Myocyte (in vitro differentiated cells): Measurements from ENCODE around the gene MCM10. TPM values are rescaled to one million over a fixed set of nuclear protein-coding genes. Genes with fewer than 3 reads are reported as not detected.
"Not testable (repeated sequence)": the region's sequence is repeated elsewhere in the genome, so short reads cannot be mapped to it uniquely, and the experiment has no call there.

Experiments
- DNase-seq: peaks from one replicate; pipeline ENCODE4 v3.0.0-alpha.2; 2012; ENCODE audit warnings: low read depth
- total RNA-seq: library from RNA; depleted of rRNA; stranded (reverse); fragments of >200 nt; gene quantifications from 2 replicates; pipeline ENCODE4 v1.2.3, GENCODE V29; 2014

The MCM10 gene
- total RNA-seq, 1 donor from 2014 or later = 0.05 TPM

GRCh38 chr10:13219685-13220670 is 58.6 kb downstream of the MCM10 start:
- peak; percentile 81 for DNase-seq

GRCh38 chr10:13221572-13221971 is 60.2 kb downstream of the MCM10 start:
- DNase-seq = no peak

GRCh38 chr10:13222151-13222550 is 60.8 kb downstream of the MCM10 start:
- DNase-seq = no peak

GRCh38 chr10:13222566-13222965 is 61.2 kb downstream of the MCM10 start:
- DNase-seq = no peak

- no peak for DNase-seq
Observed at GRCh38 chr10:13223241-13223640, 61.9 kb downstream of the MCM10 start.

GRCh38 chr10:13224210-13224995 is 63.0 kb downstream of the MCM10 start:
- no peak for DNase-seq

- no peak for DNase-seq
Observed at GRCh38 chr10:13225601-13226000, 64.2 kb downstream of the MCM10 start.

- no peak for DNase-seq
Observed at GRCh38 chr10:13227031-13227430, 65.7 kb downstream of the MCM10 start.

- no peak for DNase-seq
Observed at GRCh38 chr10:13231190-13231589, 69.8 kb downstream of the MCM10 start.

GRCh38 chr10:13231808-13232207 is 70.5 kb downstream of the MCM10 start:
- no peak for DNase-seq

- no peak for DNase-seq
Observed at GRCh38 chr10:13233358-13233757, 72.0 kb downstream of the MCM10 start.

- no peak for DNase-seq
Observed at GRCh38 chr10:13234172-13234571, 72.8 kb downstream of the MCM10 start, which contains the start of gene UCMA. TSS of gene UCMA (minus strand) at chr10:13234374. CDS start at chr10:13234258, 116 bp downstream.

GRCh38 chr10:13234736-13235135 is 73.4 kb downstream of the MCM10 start:
- not testable (repeated sequence) for DNase-seq

GRCh38 chr10:13236638-13237037 is 75.3 kb downstream of the MCM10 start:
- DNase-seq = no peak

- no peak for DNase-seq
Observed at GRCh38 chr10:13238271-13239077, 77.1 kb downstream of the MCM10 start.

- DNase-seq = no peak
Observed at GRCh38 chr10:13239923-13240322, 78.6 kb downstream of the MCM10 start.

GRCh38 chr10:13241613-13242012 is 80.3 kb downstream of the MCM10 start:
- no peak for DNase-seq

GRCh38 chr10:13242260-13242659 is 80.9 kb downstream of the MCM10 start:
- not testable (repeated sequence) for DNase-seq

GRCh38 chr10:13247246-13247645 is 85.9 kb downstream of the MCM10 start:
- DNase-seq = no peak

GRCh38 chr10:13247784-13248183 is 86.4 kb downstream of the MCM10 start:
- DNase-seq = no peak

- no peak for DNase-seq
Observed at GRCh38 chr10:13253726-13254125, 92.4 kb downstream of the MCM10 start.
